Muscle layer of colon (tissue), 2 donors: ENCODE measurements around the gene TLR3.
"Not testable (repeated sequence)": the region's sequence is repeated elsewhere in the genome, so short reads cannot be mapped to it uniquely, and the experiment has no call there.

ENCODE experiments used
- H3K27ac ChIP-seq: one replicate; pipeline ENCODE4 v1.7.0; 2013; ENCODE audit warnings: low read depth, mild to moderate bottlenecking, low read length, moderate library complexity
- H3K27me3 ChIP-seq, 2 donors: one replicate each; pipeline ENCODE4 v1.7.0; 2013; ENCODE audit warnings: low read length in 2 of 2, mild to moderate bottlenecking in 2 of 2; ENCODE audit not compliant: insufficient read depth in 2 of 2, control insufficient read depth in 1 of 2
- H3K36me3 ChIP-seq: one replicate; pipeline ENCODE4 v1.7.0; 2013; ENCODE audit warnings: mild to moderate bottlenecking, low read length; ENCODE audit not compliant: insufficient read depth
- H3K4me1 ChIP-seq: one replicate; pipeline ENCODE4 v1.7.0; 2013; ENCODE audit warnings: mild to moderate bottlenecking, low read length; ENCODE audit not compliant: insufficient read depth
- H3K4me3 ChIP-seq, 2 donors: one replicate each; pipeline ENCODE4 v1.7.0; 2013; ENCODE audit warnings: low read length in 2 of 2, low read depth in 1 of 2, mild to moderate bottlenecking in 1 of 2, moderate library complexity in 1 of 2
- H3K9ac ChIP-seq: one replicate; pipeline ENCODE4 v1.7.0; 2013; ENCODE audit warnings: low read length
- H3K9me3 ChIP-seq: one replicate; pipeline ENCODE4 v1.7.0; 2013; ENCODE audit warnings: mild to moderate bottlenecking, low read length
- donor health status: abdominal sarcoma.
- donor health status: Adenocarcinoma of cecum.

TLR3 gene

GRCh38 chr4:186030399-186030775 lies 38.6 kb upstream of the TLR3 start:
- H3K36me3 ChIP-seq = no peaks in the 10 kb centered on the region

GRCh38 chr4:186030795-186031194 lies 38.2 kb upstream of the TLR3 start:
- Histone ChIP-seq H3K27ac (peak overlapping the region; percentile 74), H3K36me3 (no peaks in the 10 kb centered on the region), H3K4me3 (no peak overlapping the region), H3K9me3 (no peaks in the 10 kb centered on the region), H3K27me3 (no peaks in the 10 kb centered on the region), H3K9ac (peak overlapping the region; percentile 51), H3K4me1 (peaks cover 50% of the 10 kb centered on the region)

More at GRCh38 chr4:186030399-186030775, 38.6 kb upstream of the TLR3 start:
- H3K27ac ChIP-seq = peak overlapping the region; percentile 74
- H3K4me3 ChIP-seq = peak overlapping the region in 1 of 2 donors; percentile 36
- H3K9me3 ChIP-seq = no peaks in the 10 kb centered on the region
- peak overlapping the region; percentile 51 for H3K9ac ChIP-seq
- peaks cover 54% of the 10 kb centered on the region for H3K4me1 ChIP-seq
- no peaks in the 10 kb centered on the region for H3K27me3 ChIP-seq

GRCh38 chr4:186032259-186032658 lies 36.7 kb upstream of the TLR3 start:
- no peaks in the 10 kb centered on the region for H3K27me3 ChIP-seq
- H3K9me3 ChIP-seq = no peaks in the 10 kb centered on the region
- no peak overlapping the region for H3K9ac ChIP-seq
- peak overlapping the region; percentile 74 for H3K27ac ChIP-seq
- peaks cover 38% of the 10 kb centered on the region for H3K4me1 ChIP-seq
- H3K36me3 ChIP-seq = no peaks in the 10 kb centered on the region
- no peak overlapping the region for H3K4me3 ChIP-seq

GRCh38 chr4:186033027-186033426 lies 35.9 kb upstream of the TLR3 start:
- no peaks in the 10 kb centered on the region for H3K9me3 ChIP-seq
- no peaks in the 10 kb centered on the region for H3K36me3 ChIP-seq
- H3K4me1 ChIP-seq = peaks cover 42% of the 10 kb centered on the region
- H3K27me3 ChIP-seq = no peaks in the 10 kb centered on the region
- H3K9ac ChIP-seq = no peak overlapping the region
- H3K27ac ChIP-seq = no peak overlapping the region
- no peak overlapping the region for H3K4me3 ChIP-seq

GRCh38 chr4:186034613-186035012 lies 34.3 kb upstream of the TLR3 start:
- not testable (repeated sequence) for H3K4me3 ChIP-seq, H3K9ac ChIP-seq, H3K27ac ChIP-seq, H3K27me3 ChIP-seq, H3K9me3 ChIP-seq, H3K36me3 ChIP-seq
- H3K4me1 ChIP-seq = peaks cover 48% of the 10 kb centered on the region

GRCh38 chr4:186036976-186037581 lies 31.9 kb upstream of the TLR3 start:
- Histone ChIP-seq H3K9ac (no peak overlapping the region), H3K27ac (no peak overlapping the region), H3K27me3 (no peaks in the 10 kb centered on the region), H3K9me3 (no peaks in the 10 kb centered on the region), H3K4me3 (no peak overlapping the region), H3K36me3 (no peaks in the 10 kb centered on the region), H3K4me1 (peaks cover 24% of the 10 kb centered on the region)

- Histone ChIP-seq H3K9ac (no peak overlapping the region), H3K27ac (peak overlapping the region; percentile 66), H3K4me1 (peaks cover 19% of the 10 kb centered on the region), H3K36me3 (no peaks in the 10 kb centered on the region), H3K27me3 (no peaks in the 10 kb centered on the region), H3K9me3 (no peaks in the 10 kb centered on the region), H3K4me3 (no peak overlapping the region)
These were observed 31.0 kb upstream of the TLR3 start for GRCh38 chr4:186037692-186038658.

- Histone ChIP-seq H3K4me1 (peaks cover 19% of the 10 kb centered on the region), H3K27ac (peak overlapping the region; percentile 66), H3K27me3 (no peaks in the 10 kb centered on the region), H3K36me3 (no peaks in the 10 kb centered on the region), H3K4me3 (peak overlapping the region in 1 of 2 donors; percentile 26), H3K9me3 (no peaks in the 10 kb centered on the region), H3K9ac (no peak overlapping the region)
These were observed 29.3 kb upstream of the TLR3 start for GRCh38 chr4:186039697-186040096.

GRCh38 chr4:186040316-186040715 lies 28.6 kb upstream of the TLR3 start:
- Histone ChIP-seq H3K27ac (peak overlapping the region; percentile 65), H3K36me3 (no peaks in the 10 kb centered on the region), H3K27me3 (no peaks in the 10 kb centered on the region), H3K9ac (no peak overlapping the region), H3K4me1 (peaks cover 19% of the 10 kb centered on the region), H3K4me3 (no peak overlapping the region), H3K9me3 (no peaks in the 10 kb centered on the region)

GRCh38 chr4:186047501-186047900 lies 21.5 kb upstream of the TLR3 start:
- H3K9ac ChIP-seq, H3K4me3 ChIP-seq, H3K9me3 ChIP-seq, H3K27ac ChIP-seq, H3K36me3 ChIP-seq, H3K4me1 ChIP-seq, H3K27me3 ChIP-seq: not testable (repeated sequence)

- not testable (repeated sequence) for H3K9ac ChIP-seq, H3K4me3 ChIP-seq, H3K27me3 ChIP-seq, H3K36me3 ChIP-seq, H3K27ac ChIP-seq, H3K4me1 ChIP-seq, H3K9me3 ChIP-seq
These were observed 18.8 kb upstream of the TLR3 start for GRCh38 chr4:186050135-186050534.
